ENCODE measurements around the gene ZNF524.

- TF ChIP-seq SPI1 (IDR thresholded peaks at IDR 0.05; ENCODE audit: low read depth, low read length) (no peak), POU2F2 (IDR thresholded peaks at IDR 0.05; ENCODE audit: low read depth, low read length) (no peak), POLR2A (IDR thresholded peaks at IDR 0.05; ENCODE audit: low read depth, low read length) (no peak), POLR2AphosphoS5 (IDR thresholded peaks at IDR 0.05; ENCODE audit: low read depth, low read length) (no peak), TAF1 (IDR thresholded peaks at IDR 0.05; ENCODE audit: low read depth, low read length) (no peak), PAX5 (IDR thresholded peaks at IDR 0.05; ENCODE audit: insufficient read depth, low read length, severe bottlenecking) (no peak)
These were observed 557 bp downstream of the ZNF524 start for GRCh38 chr19:55600662-55601028.
